GM12801 (cell line): ENCODE measurements around the gene FKBP1A.

Experiments
- TF ChIP-seq, protein P1 (sequence below): IDR thresholded peaks from one replicate; pipeline ENCODE4 v1.5.1; 2011; ENCODE audit warnings: control low read depth; ENCODE audit not compliant: insufficient read length; ENCODE audit errors: extremely low read depth

FKBP1A gene

GRCh38 chr20:1320902-1321653 is 71.8 kb downstream of the FKBP1A start:
- TF ChIP-seq, protein P1, sequence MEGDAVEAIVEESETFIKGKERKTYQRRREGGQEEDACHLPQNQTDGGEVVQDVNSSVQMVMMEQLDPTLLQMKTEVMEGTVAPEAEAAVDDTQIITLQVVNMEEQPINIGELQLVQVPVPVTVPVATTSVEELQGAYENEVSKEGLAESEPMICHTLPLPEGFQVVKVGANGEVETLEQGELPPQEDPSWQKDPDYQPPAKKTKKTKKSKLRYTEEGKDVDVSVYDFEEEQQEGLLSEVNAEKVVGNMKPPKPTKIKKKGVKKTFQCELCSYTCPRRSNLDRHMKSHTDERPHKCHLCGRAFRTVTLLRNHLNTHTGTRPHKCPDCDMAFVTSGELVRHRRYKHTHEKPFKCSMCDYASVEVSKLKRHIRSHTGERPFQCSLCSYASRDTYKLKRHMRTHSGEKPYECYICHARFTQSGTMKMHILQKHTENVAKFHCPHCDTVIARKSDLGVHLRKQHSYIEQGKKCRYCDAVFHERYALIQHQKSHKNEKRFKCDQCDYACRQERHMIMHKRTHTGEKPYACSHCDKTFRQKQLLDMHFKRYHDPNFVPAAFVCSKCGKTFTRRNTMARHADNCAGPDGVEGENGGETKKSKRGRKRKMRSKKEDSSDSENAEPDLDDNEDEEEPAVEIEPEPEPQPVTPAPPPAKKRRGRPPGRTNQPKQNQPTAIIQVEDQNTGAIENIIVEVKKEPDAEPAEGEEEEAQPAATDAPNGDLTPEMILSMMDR: no peak

GRCh38 chr20:1320016-1320415 is 72.8 kb downstream of the FKBP1A start:
- TF ChIP-seq, protein P1: no peak

GRCh38 chr20:1319462-1319861 is 73.4 kb downstream of the FKBP1A start:
- TF ChIP-seq, protein P1: no peak

GRCh38 chr20:1319051-1319450 is 73.8 kb downstream of the FKBP1A start:
- TF ChIP-seq, protein P1: no peak
